Measurements from ENCODE around the gene SORCS2.

- TF ChIP-seq YY1 (IDR thresholded peaks at IDR 0.05; ENCODE audit: insufficient read depth, insufficient read length), result no peak
- TF ChIP-seq ZNF274 (IDR thresholded peaks at IDR 0.05; ENCODE audit: low read depth, low read length), result no peak
- no peak for TF ChIP-seq SUZ12 (IDR thresholded peaks at IDR 0.05; ENCODE audit: extremely low read depth, insufficient read depth, insufficient read length)
These were observed 589.7 kb downstream of the SORCS2 start for GRCh38 chr4:7781993-7782392.
